GM12878 (cell line): Measurements from ENCODE around the gene ARAP2.

Source experiments
- ETV6 ChIP-seq, 2 experiments: fragments of 450-650 bp in 1 of 2; IDR thresholded peaks in 1 of 2; conservative IDR thresholded peaks in 1 of 2; 2 replicates each; pipeline ENCODE4 v1.6.1; 2014; ENCODE audit warnings: antibody characterized with exemption in 1 of 2, borderline replicate concordance in 1 of 2, low read depth in 1 of 2, mild to moderate bottlenecking in 1 of 2, moderate library complexity in 1 of 2
- MEF2A ChIP-seq: IDR thresholded peaks from 2 replicates; pipeline ENCODE4 v1.6.1; 2011; ENCODE audit warnings: low read depth, mild to moderate bottlenecking, low read length, moderate library complexity; ENCODE audit not compliant: insufficient read depth

DNA sequence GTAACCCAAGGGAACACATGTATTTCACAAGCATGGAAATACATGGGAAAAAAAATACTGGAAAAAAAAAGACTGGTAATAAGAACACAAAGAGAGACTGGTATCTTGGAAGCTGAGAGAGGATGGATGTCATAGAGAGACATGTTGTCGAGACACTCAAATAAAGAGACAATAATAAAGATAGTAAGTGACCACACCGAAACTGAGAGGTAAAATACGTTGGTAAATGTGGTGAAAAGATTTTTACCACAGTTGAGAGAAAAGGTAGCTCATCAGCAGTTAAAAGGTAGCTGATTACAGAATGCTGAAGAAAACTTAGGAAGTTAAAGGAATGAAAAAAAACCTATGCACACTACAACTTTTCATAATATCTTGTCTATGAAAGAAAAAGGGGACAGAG lies 81.1 kb downstream of the ARAP2 start:
- TF ChIP-seq ETV6 (conservative IDR thresholded peaks at IDR 0.05 in 1 of 2, IDR thresholded peaks at IDR 0.05 in 1 of 2; ENCODE audit: borderline replicate concordance in 1 of 2, low read depth in 1 of 2), result no peak
- TF ChIP-seq MEF2A, result no peak
